GM18909 (cell line): ENCODE measurements around the gene CTF1.
A peak's percentile ranks its signal among the peaks of the same experiment; 100 is the strongest.
"Not testable (repeated sequence)": the region's sequence is repeated elsewhere in the genome, so short reads cannot be mapped to it uniquely, and the experiment has no call there.

Experiments used
- ATAC-seq: cut with Tn5 transposase; IDR thresholded peaks from one replicate; pipeline ENCODE4 v1.9.1; 2021; ENCODE audit warnings: mild to moderate bottlenecking; ENCODE audit not compliant: unreplicated experiment, poor library complexity

CTF1 gene

GRCh38 chr16:30886145-30886544 lies 10.3 kb upstream of the CTF1 start:
- ATAC-seq: no peak

GRCh38 chr16:30887927-30888326 lies 8.5 kb upstream of the CTF1 start:
- ATAC-seq: no peak

GRCh38 chr16:30888856-30889499 lies 7.4 kb upstream of the CTF1 start:
- ATAC-seq: no peak

GRCh38 chr16:30889721-30890120 lies 6.7 kb upstream of the CTF1 start:
- no peak for ATAC-seq

GRCh38 chr16:30891043-30891823 lies 5.2 kb upstream of the CTF1 start:
- ATAC-seq: not testable (repeated sequence)

- ATAC-seq: no peak
These were observed 3.6 kb upstream of the CTF1 start for GRCh38 chr16:30892670-30893416.

- ATAC-seq: peak; percentile 14
These were observed 3.0 kb upstream of the CTF1 start for GRCh38 chr16:30893417-30893743.

- peak; percentile 74 for ATAC-seq
These were observed 2.5 kb upstream of the CTF1 start, which contains the start of gene BCL7C for GRCh38 chr16:30893744-30894539. Gene BCL7C, minus strand, starts transcription at chr16:30894077. Its CDS starts 133 bp downstream, at chr16:30893944.

GRCh38 chr16:30894540-30895368 lies 1.7 kb upstream of the CTF1 start:
- ATAC-seq: no peak

GRCh38 chr16:30895627-30896260 lies 670 bp upstream of the CTF1 start:
- ATAC-seq: no peak

GRCh38 chr16:30896889-30897733 lies 697 bp downstream of the CTF1 start:
- peak; percentile 38 for ATAC-seq

GRCh38 chr16:30899794-30900193 lies 3.4 kb downstream of the CTF1 start:
- ATAC-seq: no peak

GRCh38 chr16:30900588-30900987 lies 4.2 kb downstream of the CTF1 start:
- ATAC-seq: no peak

- ATAC-seq: no peak
These were observed 5.0 kb downstream of the CTF1 start for GRCh38 chr16:30901201-30902028.

GRCh38 chr16:30902029-30902972 lies 5.9 kb downstream of the CTF1 start:
- peak; percentile 67 for ATAC-seq

GRCh38 chr16:30903002-30903401 lies 6.6 kb downstream of the CTF1 start:
- no peak for ATAC-seq
